ENCODE results near the gene BUD13. TPM values are rescaled to one million over a fixed set of nuclear protein-coding genes. Genes with fewer than 3 reads are reported as not detected.
A peak's percentile ranks its signal among the peaks of the same experiment; 100 is the strongest.

BUD13 gene
- total and polyA plus RNA-seq, 8 donors = 12.5 to 41.2 (median 33.4) TPM

- Histone ChIP-seq H3K9me3 (no peaks in the 10 kb centered on the region), H3K27me3 (peaks cover 12 to 58% of the 10 kb centered on the region in 2 donors), H3K4me1 (no peaks in the 10 kb centered on the region), H3K36me3 (no peaks in the 10 kb centered on the region), H3K27ac (no peak overlapping the region), H3K4me3 (no peak overlapping the region)
- ATAC-seq (no peak), DNase-seq (no peak)
- intact Hi-C loops (cut with DNase I) = no loop called here
- no peak for TF ChIP-seq CTCF (IDR thresholded peaks at IDR 0.05)
Measured at GRCh38 chr11:116707746-116708145, 65.0 kb downstream of the BUD13 start.

GRCh38 chr11:116707161-116707629 is 65.6 kb downstream of the BUD13 start:
- H3K36me3 ChIP-seq = no peaks in the 10 kb centered on the region
- peaks cover 12 to 58% of the 10 kb centered on the region in 2 donors for H3K27me3 ChIP-seq
- no peak for TF ChIP-seq CTCF (IDR thresholded peaks at IDR 0.05)
- H3K4me3 ChIP-seq = no peak overlapping the region
- no peak overlapping the region for H3K27ac ChIP-seq
- DNase-seq (no peak), ATAC-seq (peak; percentile 77)
- no peaks in the 10 kb centered on the region for H3K4me1 ChIP-seq
- no peaks in the 10 kb centered on the region for H3K9me3 ChIP-seq
- intact Hi-C loops (cut with DNase I) = no loop called here

- Histone ChIP-seq H3K4me3 (no peak overlapping the region), H3K9me3 (no peaks in the 10 kb centered on the region), H3K27ac (no peak overlapping the region), H3K27me3 (peaks cover 12 to 28% of the 10 kb centered on the region in 2 donors), H3K36me3 (no peaks in the 10 kb centered on the region), H3K4me1 (no peaks in the 10 kb centered on the region)
- intact Hi-C loops (cut with DNase I) = no loop called here
- no peak for TF ChIP-seq CTCF (IDR thresholded peaks at IDR 0.05)
- no peak for ATAC-seq
- DNase-seq = peak in 2 of 4 donors; percentile 23 to 71
Measured at GRCh38 chr11:116703421-116703820, 69.4 kb downstream of the BUD13 start.

GRCh38 chr11:116702772-116703385 is 69.9 kb downstream of the BUD13 start:
- intact Hi-C loops (cut with DNase I) = no loop called here
- DNase-seq (no peak), ATAC-seq (no peak)
- Histone ChIP-seq H3K36me3 (no peaks in the 10 kb centered on the region), H3K4me3 (no peak overlapping the region), H3K9me3 (no peaks in the 10 kb centered on the region), H3K27me3 (peaks cover 12 to 22% of the 10 kb centered on the region in 2 donors), H3K4me1 (no peaks in the 10 kb centered on the region), H3K27ac (no peak overlapping the region)
- TF ChIP-seq CTCF (IDR thresholded peaks at IDR 0.05) = no peak

GRCh38 chr11:116701876-116702275 is 70.9 kb downstream of the BUD13 start:
- ATAC-seq (no peak), DNase-seq (no peak)
- no peaks in the 10 kb centered on the region for H3K9me3 ChIP-seq
- no peak overlapping the region for H3K4me3 ChIP-seq
- no peaks in the 10 kb centered on the region for H3K4me1 ChIP-seq
- intact Hi-C loops (cut with DNase I) = no loop called here
- H3K36me3 ChIP-seq = no peaks in the 10 kb centered on the region
- TF ChIP-seq CTCF (IDR thresholded peaks at IDR 0.05) = no peak
- H3K27ac ChIP-seq = no peak overlapping the region
- H3K27me3 ChIP-seq = peaks cover 2 to 14% of the 10 kb centered on the region in 2 donors
